Measurements from ENCODE around the gene ADCYAP1R1.

The ADCYAP1R1 gene

DNA sequence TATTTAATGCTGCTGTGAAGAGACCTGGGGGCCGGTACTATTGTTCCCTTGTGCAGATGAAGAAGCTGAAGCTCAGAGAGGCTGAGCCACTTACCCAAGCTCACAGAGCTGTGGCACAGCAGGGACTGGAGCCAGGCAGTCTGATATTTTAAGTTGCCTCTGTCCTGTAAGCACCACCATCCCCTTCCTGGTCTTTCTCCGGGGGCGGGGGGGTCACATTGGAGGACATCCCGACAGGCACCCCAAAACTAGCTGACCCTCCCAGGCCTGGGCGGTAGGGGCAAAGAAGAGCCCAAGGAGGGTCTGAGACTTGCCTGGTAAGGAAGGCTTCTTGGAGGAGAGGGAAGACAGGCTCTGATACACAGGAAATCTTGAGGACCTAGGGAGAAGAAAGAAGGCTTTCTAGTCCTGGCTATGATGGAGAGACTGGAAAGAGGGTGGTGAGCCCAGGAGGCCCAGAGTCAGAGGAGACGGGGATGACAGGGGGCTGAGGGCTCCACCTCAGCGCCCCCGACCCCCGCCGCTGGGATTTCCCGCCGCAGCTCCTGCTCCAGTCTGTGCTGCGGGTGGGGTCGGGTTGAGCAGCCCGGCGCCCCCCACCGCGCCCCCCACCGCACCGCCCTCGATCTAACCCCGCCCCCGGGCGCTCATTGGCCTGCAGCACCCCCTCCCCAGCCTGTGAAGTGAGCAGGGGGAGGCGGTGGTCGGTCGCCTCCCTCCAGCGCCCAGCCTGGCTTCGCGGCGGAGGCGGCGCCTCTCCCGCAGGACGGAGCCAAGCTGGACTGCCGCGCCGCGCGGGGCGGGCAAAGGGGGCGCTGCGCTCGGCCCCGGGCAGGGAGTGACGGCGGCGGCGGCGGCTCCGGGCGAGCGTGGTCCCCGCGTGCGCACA lies at the start of gene ADCYAP1R1:
TSS of gene ADCYAP1R1 (plus strand) at position 711 of the 889 bp plus-strand sequence. CDS start 10,957 bp downstream, outside the sequence.
- no peak for DNase-seq (ENCODE audit: low read depth)
- H3K4me3 ChIP-seq (ENCODE audit: low read depth, low read length): no peak within 1 kb of the TSS
- TF ChIP-seq CTCF (IDR thresholded peaks at IDR 0.05; ENCODE audit: insufficient read depth, low read depth, low read length, missing control alignments): no peak

DNA sequence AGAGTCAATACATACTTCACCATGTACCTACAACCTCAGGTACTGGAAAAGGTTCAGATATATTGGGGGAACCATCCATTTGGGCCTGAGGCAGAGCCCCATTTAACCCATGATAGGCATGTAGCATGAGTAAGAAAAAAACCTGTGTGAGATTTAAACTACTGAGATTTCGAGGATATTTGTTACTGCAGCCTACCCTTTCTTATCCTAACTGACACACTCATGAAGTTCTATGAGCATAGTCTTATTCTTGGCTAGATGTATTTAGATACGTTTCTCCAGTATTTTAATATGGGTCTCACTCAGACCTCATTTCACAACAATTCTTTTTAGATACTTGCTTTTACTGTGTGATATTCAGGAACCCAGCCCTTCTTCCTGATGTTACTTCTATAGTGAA lies 49.0 kb upstream of the ADCYAP1R1 start:
- TF ChIP-seq CTCF (IDR thresholded peaks at IDR 0.05; ENCODE audit: insufficient read depth, low read depth, low read length, missing control alignments): no peak
- DNase-seq (ENCODE audit: low read depth): no peak
- H3K4me3 ChIP-seq (ENCODE audit: low read depth, low read length): no peak overlapping the region

DNA sequence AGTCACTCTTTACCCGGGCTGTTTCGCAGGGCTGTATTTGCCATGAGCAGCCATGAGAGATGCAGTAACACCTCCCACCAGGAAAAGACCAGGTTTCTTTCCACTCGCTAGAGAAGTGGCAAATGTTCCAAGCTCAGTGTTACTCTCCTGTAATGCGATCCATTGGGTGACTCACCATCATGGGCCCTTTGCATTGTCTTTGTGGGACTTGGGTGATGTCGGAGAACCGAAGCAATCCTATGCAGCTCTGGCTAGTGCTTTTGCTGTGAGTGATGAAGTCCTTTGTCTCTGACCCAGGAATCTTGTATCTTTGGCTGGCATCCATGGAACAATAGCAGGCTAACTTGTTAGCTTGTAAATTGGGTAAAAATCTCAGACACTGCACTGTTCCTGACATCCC lies 48.4 kb upstream of the ADCYAP1R1 start:
- DNase-seq (ENCODE audit: low read depth): no peak
- no peak overlapping the region for H3K4me3 ChIP-seq (ENCODE audit: low read depth, low read length)
- no peak for TF ChIP-seq CTCF (IDR thresholded peaks at IDR 0.05; ENCODE audit: insufficient read depth, low read depth, low read length, missing control alignments)

DNA sequence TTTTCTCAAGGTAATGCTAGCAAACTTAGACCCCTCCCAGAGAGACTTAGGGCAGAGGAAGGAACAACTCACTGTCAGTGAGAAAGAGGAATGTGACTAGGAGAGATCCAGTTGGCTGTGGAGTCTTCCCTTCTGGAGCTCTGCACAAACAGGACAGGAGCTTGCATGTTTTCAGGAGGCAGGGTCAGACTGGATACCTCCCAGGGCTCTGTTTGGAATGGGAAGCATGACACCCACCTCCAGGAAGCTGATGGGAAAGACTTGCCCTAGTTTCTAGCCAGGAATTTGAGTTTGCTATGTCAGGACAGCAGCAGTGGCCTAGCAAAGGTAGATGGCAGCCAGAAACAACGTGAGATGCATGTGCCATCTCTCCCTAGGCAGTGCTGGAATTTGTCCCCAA lies 47.7 kb upstream of the ADCYAP1R1 start:
- no peak for TF ChIP-seq CTCF (IDR thresholded peaks at IDR 0.05; ENCODE audit: insufficient read depth, low read depth, low read length, missing control alignments)
- DNase-seq (ENCODE audit: low read depth): no peak
- no peak overlapping the region for H3K4me3 ChIP-seq (ENCODE audit: low read depth, low read length)

DNA sequence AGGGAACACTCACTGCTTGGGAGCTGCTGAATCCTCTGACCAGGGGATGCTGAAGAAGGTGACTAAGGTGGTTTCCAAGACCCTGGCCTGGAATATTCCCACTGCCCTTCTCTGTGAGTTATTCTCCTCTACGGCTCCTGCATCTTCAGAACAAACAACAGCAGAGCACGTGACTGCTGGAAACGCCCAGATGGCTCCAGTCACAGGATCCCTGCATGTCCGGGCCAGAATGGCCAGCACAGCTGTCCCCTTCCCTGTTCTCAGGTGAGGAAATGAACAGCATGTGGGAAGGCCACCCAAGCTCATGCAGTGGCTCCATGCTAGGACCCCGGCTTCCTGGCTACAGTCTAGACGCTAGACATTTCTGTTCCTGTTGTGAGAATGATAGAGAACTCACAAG lies 45.3 kb upstream of the ADCYAP1R1 start:
- H3K4me3 ChIP-seq (ENCODE audit: low read depth, low read length): no peak overlapping the region
- TF ChIP-seq CTCF (IDR thresholded peaks at IDR 0.05; ENCODE audit: insufficient read depth, low read depth, low read length, missing control alignments): no peak
- no peak for DNase-seq (ENCODE audit: low read depth)

- H3K4me3 ChIP-seq (ENCODE audit: low read depth, low read length): no peak overlapping the region
- TF ChIP-seq CTCF (IDR thresholded peaks at IDR 0.05; ENCODE audit: insufficient read depth, low read depth, low read length, missing control alignments): no peak
- no peak for DNase-seq (ENCODE audit: low read depth)
Measured at GRCh38 chr7:31007634-31008033, 44.5 kb upstream of the ADCYAP1R1 start.

GRCh38 chr7:31014826-31015225 lies 37.3 kb upstream of the ADCYAP1R1 start:
- no peak for TF ChIP-seq CTCF (IDR thresholded peaks at IDR 0.05; ENCODE audit: insufficient read depth, low read depth, low read length, missing control alignments)
- DNase-seq (ENCODE audit: low read depth): no peak
- H3K4me3 ChIP-seq (ENCODE audit: low read depth, low read length): no peak overlapping the region

Measured in GM12865 (cell line).